ENCODE results near the gene CNDP2. TPM values are rescaled to one million over a fixed set of nuclear protein-coding genes. Genes with fewer than 3 reads are reported as not detected.

Gene CNDP2
- total RNA-seq, 1 donor from 2014 or later, result 213 TPM

DNA sequence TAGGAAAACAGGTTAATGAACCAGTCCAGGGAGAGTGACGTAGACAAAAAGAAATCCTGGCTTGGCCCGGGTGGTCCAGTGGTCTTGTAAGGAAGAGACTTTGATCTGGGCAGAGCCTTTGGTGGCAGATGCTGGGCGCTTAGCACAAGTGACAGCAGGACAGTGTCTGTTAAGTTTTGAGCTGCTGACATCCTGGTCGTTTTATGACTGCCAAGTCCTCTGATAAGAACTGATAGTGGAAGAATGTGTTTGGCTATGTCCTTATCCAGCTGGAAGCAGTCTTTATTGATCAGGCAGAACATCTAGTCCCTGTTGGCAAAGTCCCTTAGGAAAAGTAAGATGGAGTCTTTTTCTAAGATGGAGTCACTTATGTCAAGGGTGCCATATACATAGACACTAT, 74.1 kb downstream of the CNDP2 start:
- Histone ChIP-seq H3K4me1 (no peaks in the 10 kb centered on the region), H3K4me3 (no peak overlapping the region), H3K36me3 (no peaks in the 10 kb centered on the region), H3K27ac (no peak overlapping the region), H3K9me3 (no peaks in the 10 kb centered on the region), H3K27me3 (no peaks in the 10 kb centered on the region)
- TF ChIP-seq, protein P1, sequence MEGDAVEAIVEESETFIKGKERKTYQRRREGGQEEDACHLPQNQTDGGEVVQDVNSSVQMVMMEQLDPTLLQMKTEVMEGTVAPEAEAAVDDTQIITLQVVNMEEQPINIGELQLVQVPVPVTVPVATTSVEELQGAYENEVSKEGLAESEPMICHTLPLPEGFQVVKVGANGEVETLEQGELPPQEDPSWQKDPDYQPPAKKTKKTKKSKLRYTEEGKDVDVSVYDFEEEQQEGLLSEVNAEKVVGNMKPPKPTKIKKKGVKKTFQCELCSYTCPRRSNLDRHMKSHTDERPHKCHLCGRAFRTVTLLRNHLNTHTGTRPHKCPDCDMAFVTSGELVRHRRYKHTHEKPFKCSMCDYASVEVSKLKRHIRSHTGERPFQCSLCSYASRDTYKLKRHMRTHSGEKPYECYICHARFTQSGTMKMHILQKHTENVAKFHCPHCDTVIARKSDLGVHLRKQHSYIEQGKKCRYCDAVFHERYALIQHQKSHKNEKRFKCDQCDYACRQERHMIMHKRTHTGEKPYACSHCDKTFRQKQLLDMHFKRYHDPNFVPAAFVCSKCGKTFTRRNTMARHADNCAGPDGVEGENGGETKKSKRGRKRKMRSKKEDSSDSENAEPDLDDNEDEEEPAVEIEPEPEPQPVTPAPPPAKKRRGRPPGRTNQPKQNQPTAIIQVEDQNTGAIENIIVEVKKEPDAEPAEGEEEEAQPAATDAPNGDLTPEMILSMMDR (IDR thresholded peaks at IDR 0.05), result no peak
- intact Hi-C loops (cut with DNase I), result no loop called here
- ATAC-seq (no peak), DNase-seq (no peak)

DNA sequence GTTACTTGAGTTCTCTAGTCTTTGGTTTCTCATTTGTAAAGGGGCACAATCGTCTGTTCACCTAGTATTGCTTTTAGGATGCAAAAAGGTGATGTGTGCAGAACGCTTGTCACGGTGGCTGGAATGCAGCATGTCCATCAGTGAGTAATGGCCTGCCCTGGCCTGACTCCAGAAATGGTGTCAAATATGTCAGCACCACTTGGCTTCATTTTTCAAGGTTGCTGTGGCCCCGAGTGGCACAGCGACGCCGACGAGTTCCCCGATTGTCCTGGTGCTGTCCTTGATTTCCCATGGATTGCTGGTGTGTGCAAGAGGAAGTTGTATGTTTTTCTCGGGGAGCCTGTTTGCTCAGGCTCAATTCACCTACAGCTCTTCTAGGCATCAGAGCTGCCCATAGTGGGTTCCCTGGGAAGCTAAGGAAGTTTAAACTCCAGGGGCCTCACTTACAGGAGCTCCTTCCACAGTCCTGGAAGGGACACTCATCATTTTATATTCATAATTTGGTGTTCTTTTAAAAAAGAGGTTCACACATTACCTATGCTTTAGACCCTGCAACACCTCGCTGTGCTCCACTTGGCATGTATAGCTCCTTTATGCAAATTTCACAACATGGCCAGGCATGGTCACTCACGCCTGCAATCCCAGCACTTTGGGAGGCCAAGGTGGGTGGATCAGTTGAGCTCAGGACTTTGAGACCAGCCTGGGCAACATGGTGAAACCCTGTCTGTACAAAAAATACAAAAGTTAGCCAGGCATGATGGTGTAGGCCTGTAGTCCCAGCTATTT, 75.9 kb downstream of the CNDP2 start:
- DNase-seq (no peak), ATAC-seq (no peak)
- no peak overlapping the region for H3K27ac ChIP-seq
- H3K9me3 ChIP-seq, result no peaks in the 10 kb centered on the region
- H3K4me3 ChIP-seq, result no peak overlapping the region
- no peaks in the 10 kb centered on the region for H3K36me3 ChIP-seq
- intact Hi-C loops (cut with DNase I), result no loop called here
- no peaks in the 10 kb centered on the region for H3K4me1 ChIP-seq
- TF ChIP-seq, protein P1 (IDR thresholded peaks at IDR 0.05), result no peak
- H3K27me3 ChIP-seq, result no peaks in the 10 kb centered on the region

DNA sequence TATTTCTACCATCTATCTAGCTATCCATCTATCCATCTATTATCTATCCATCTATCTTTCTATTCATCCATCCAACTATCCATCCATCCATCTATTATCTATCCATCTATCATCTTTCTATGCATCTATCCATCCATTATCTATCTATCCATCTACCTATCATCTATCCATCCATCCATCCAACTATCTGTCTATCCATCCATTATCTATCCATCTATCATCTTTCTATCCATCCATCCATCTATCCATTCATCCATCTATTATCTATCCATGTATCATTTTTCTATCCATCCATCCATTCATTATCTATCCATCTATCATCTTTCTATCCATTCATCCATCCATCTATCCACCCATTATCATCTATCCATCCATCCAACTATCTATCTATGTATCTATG, 76.9 kb downstream of the CNDP2 start:
- no peak overlapping the region for H3K27ac ChIP-seq
- no peaks in the 10 kb centered on the region for H3K27me3 ChIP-seq
- DNase-seq (no peak), ATAC-seq (no peak)
- H3K4me1 ChIP-seq, result no peaks in the 10 kb centered on the region
- H3K4me3 ChIP-seq, result no peak overlapping the region
- intact Hi-C loops (cut with DNase I), result no loop called here
- H3K36me3 ChIP-seq, result no peaks in the 10 kb centered on the region
- no peaks in the 10 kb centered on the region for H3K9me3 ChIP-seq
- TF ChIP-seq, protein P1 (IDR thresholded peaks at IDR 0.05), result no peak

Other genes with a start within 250 kb of the CNDP2 start
- gene CYB5A, start 204.4 kb upstream of the CNDP2 start, total RNA-seq, result 399 TPM
- gene C18orf63, start 180.5 kb upstream of the CNDP2 start, total RNA-seq, result 0.17 TPM
- gene DIPK1C, start 39.1 kb upstream of the CNDP2 start, total RNA-seq, result not detected
- gene CNDP1, start 38.1 kb downstream of the CNDP2 start, total RNA-seq, result not detected
- 18.4 TPM for gene ZNF407, start 101.5 kb downstream of the CNDP2 start, total RNA-seq